Lower lobe of right lung (tissue), 2 donors: Measurements from ENCODE around the gene CCDC15. TPM values are rescaled to one million over a fixed set of nuclear protein-coding genes. Genes with fewer than 3 reads are reported as not detected.
"Not testable (repeated sequence)": the region's sequence is repeated elsewhere in the genome, so short reads cannot be mapped to it uniquely, and the experiment has no call there.

Experiments used
- ATAC-seq, 2 donors: fragments of 200-7000 bp; cut with Tn5 transposase; one replicate each; pipeline ENCODE4 v1.9.1; 2020 to 2022; ENCODE audit warnings: mild to moderate bottlenecking in 2 of 2, moderate library complexity in 2 of 2
- DNase-seq: peaks from one replicate; pipeline ENCODE4 v3.0.0-alpha.2; 2020
- H3K27ac ChIP-seq: fragments of 200-600 bp; one replicate; pipeline ENCODE4 v1.8.0; 2022
- H3K27me3 ChIP-seq: fragments of 200-600 bp; one replicate; pipeline ENCODE4 v1.8.0; 2022; ENCODE audit warnings: low read depth
- H3K36me3 ChIP-seq: fragments of 200-600 bp; one replicate; pipeline ENCODE4 v1.8.0; 2022; ENCODE audit warnings: mild to moderate bottlenecking
- H3K4me1 ChIP-seq: fragments of 200-600 bp; one replicate; pipeline ENCODE4 v1.8.0; 2022
- H3K4me3 ChIP-seq: fragments of 200-600 bp; one replicate; pipeline ENCODE4 v1.8.0; 2022; ENCODE audit warnings: mild to moderate bottlenecking
- H3K9me3 ChIP-seq: fragments of 200-600 bp; one replicate; pipeline ENCODE4 v1.8.0; 2022
- intact Hi-C: fragments of 100-400 bp; cut with DNase I; formaldehyde crosslinking; loops from one replicate; pipeline ENCODE4 v1.11.0; 2022
- total RNA-seq: library from RNA; stranded (reverse); fragmentation: NEBNext Ultra II Directional; extraction: Animal tissue kit (Norgen Biotek cat#: 25700); gene quantifications from one replicate; pipeline ENCODE4 v1.2.1, GENCODE V29; 2021
- TF ChIP-seq, protein P1 (sequence below): fragments of 200-600 bp; IDR thresholded peaks from one replicate; pipeline ENCODE4 v1.8.0; 2022; ENCODE audit warnings: antibody characterized with exemption, mild to moderate bottlenecking
- donor health status: DM: no; HTN: yes; CAD: no; lungs with severe emphysema.

The CCDC15 gene
- total RNA-seq, 1 donor from 2014 or later = 1.4 TPM

DNA sequence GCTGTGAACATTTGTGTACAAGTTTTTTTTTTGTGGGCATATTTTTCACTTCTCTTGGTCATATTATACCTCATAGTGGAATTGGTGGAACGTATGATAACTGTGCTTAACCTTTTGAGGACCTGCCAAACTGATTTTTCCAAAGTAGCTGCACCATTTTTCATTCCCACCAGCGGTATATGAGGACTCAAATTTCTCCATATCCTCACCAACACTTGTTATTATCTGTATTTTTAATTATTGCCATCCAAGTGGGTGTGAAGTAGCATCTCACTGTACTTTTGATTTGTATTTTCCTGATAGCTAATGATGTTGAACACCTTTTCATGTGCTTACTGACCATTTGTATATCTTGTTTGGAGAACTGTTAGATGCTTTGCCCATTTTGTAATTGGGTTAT, 47.8 kb downstream of the CCDC15 start:
- Histone ChIP-seq H3K4me1 (no peaks in the 10 kb centered on the region), H3K36me3 (no peaks in the 10 kb centered on the region), H3K9me3 (peaks cover 6% of the 10 kb centered on the region), H3K4me3 (no peak overlapping the region), H3K27me3 (no peaks in the 10 kb centered on the region), H3K27ac (no peak overlapping the region)
- no peak for DNase-seq
- intact Hi-C loops = no loop called here
- no peak for ATAC-seq
- TF ChIP-seq, protein P1, sequence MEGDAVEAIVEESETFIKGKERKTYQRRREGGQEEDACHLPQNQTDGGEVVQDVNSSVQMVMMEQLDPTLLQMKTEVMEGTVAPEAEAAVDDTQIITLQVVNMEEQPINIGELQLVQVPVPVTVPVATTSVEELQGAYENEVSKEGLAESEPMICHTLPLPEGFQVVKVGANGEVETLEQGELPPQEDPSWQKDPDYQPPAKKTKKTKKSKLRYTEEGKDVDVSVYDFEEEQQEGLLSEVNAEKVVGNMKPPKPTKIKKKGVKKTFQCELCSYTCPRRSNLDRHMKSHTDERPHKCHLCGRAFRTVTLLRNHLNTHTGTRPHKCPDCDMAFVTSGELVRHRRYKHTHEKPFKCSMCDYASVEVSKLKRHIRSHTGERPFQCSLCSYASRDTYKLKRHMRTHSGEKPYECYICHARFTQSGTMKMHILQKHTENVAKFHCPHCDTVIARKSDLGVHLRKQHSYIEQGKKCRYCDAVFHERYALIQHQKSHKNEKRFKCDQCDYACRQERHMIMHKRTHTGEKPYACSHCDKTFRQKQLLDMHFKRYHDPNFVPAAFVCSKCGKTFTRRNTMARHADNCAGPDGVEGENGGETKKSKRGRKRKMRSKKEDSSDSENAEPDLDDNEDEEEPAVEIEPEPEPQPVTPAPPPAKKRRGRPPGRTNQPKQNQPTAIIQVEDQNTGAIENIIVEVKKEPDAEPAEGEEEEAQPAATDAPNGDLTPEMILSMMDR = no peak

DNA sequence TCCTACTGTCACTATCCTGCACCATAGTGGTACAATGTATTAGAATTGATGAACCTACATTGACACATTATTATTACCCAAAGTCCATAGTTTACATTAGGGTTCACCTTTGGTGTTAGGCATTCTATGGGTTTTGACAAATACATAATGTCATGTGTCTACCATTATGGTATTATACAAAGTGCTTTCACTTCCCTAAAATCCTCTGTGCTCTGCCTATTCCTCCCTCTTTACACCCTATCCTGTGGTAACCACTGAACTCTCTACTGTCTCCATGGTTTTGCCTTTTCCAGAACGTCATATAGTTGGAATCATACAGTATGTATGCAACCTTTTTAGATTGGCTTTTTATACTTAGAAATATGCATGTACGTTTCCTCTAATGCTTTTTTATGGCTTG, 51.5 kb downstream of the CCDC15 start:
- Histone ChIP-seq H3K36me3 (no peaks in the 10 kb centered on the region), H3K4me1 (no peaks in the 10 kb centered on the region), H3K27ac (no peak overlapping the region), H3K27me3 (no peaks in the 10 kb centered on the region), H3K9me3 (peaks cover 6% of the 10 kb centered on the region), H3K4me3 (no peak overlapping the region)
- ATAC-seq = no peak
- TF ChIP-seq, protein P1 = no peak
- no peak for DNase-seq
- intact Hi-C loops = no loop called here

DNA sequence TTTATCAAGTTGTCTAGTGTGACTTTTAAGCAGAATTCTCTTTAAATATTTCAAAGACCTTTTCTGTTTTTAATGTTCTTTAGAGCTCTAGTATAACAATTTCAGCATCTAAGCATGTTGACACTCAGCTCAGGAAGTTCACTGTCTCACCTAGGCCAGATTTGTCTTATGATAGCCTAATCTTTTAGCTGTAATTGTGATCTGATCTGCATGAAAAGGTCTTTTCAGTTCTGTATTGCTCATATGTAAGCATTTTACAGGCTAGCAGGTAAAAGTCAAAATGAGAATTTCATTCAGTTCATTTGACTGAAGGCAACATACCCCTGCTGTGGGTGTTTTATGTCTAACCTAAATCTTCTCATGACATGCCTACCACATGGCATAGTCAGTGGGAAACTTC, 62.4 kb downstream of the CCDC15 start:
- TF ChIP-seq, protein P1 = no peak
- H3K4me3 ChIP-seq = no peak overlapping the region
- no peak for ATAC-seq
- intact Hi-C loops = no loop called here
- H3K36me3 ChIP-seq = no peaks in the 10 kb centered on the region
- no peak overlapping the region for H3K27ac ChIP-seq
- H3K4me1 ChIP-seq = no peaks in the 10 kb centered on the region
- no peaks in the 10 kb centered on the region for H3K27me3 ChIP-seq
- H3K9me3 ChIP-seq = no peaks in the 10 kb centered on the region
- DNase-seq = no peak

DNA sequence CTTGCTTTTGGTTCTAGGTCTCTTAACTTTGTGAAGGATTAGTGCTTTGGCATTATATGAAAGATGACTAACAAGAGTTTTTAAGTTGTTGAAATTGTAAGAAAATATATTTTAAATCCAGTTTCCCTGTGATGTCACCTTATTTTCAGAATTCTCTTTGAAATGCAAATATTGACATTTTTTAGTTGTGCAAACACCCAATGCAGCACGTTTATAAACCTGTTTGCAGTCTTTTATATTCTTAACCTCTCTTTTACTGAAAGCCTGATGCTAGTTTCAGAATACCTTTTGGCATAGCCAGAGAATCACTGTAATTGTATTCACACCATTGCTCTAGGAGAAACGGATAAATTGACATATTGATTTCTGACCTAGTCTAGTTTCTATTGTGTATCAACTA, 66.3 kb downstream of the CCDC15 start:
- TF ChIP-seq, protein P1 = no peak
- H3K4me1 ChIP-seq = no peaks in the 10 kb centered on the region
- ATAC-seq = peak in 1 of 2 donors; percentile 29
- no peak overlapping the region for H3K4me3 ChIP-seq
- no peak for DNase-seq
- H3K9me3 ChIP-seq = no peaks in the 10 kb centered on the region
- H3K27ac ChIP-seq = peak overlapping the region; percentile 26
- intact Hi-C loops = no loop called here
- no peaks in the 10 kb centered on the region for H3K36me3 ChIP-seq
- H3K27me3 ChIP-seq = no peaks in the 10 kb centered on the region

DNA sequence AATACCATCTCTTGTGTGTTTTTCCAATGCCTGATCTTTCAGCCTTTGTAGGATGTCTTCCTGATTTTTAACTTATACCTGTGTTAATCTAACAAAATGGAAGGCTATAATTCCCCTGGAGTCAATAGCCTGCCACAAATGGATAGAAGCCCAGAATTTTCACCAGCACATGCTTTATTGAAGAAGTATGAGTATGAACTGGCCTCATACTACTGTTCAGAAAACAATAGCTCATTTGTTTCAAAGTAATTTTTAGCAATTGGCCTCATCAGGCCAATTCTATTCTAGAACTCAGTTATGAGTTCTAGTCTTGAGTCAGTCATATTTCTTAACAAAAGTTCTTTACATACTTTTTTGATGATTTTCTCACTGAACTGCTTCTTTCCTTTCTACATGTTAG, 68.5 kb downstream of the CCDC15 start:
- TF ChIP-seq, protein P1 = no peak
- Histone ChIP-seq H3K27ac (no peak overlapping the region), H3K4me1 (no peaks in the 10 kb centered on the region), H3K36me3 (no peaks in the 10 kb centered on the region), H3K9me3 (no peaks in the 10 kb centered on the region), H3K27me3 (no peaks in the 10 kb centered on the region), H3K4me3 (no peak overlapping the region)
- intact Hi-C loops = no loop called here
- ATAC-seq (no peak), DNase-seq (no peak)

DNA sequence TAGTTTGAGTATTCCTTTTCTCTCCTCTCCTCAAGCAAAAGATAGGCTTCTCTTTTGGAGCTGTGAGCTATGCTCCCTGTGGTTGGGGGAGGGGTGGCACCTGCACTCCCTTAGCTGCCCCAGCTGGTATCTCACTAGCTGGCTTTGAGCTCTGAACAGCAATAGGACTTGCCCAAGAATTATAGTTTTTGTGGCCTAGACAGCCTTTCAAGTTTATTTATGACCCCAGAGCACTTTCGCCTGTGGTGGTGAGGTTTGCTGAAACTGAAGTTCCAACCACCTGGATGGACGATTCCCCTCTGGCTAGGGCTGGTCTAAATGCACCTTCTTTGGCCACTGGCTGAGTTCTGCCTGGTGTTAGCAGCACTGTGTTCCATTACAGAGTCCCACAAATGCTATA, 72.0 kb downstream of the CCDC15 start:
- Histone ChIP-seq H3K4me1 (no peaks in the 10 kb centered on the region), H3K27ac (no peak overlapping the region), H3K4me3 (no peak overlapping the region), H3K9me3 (no peaks in the 10 kb centered on the region), H3K36me3 (no peaks in the 10 kb centered on the region), H3K27me3 (no peaks in the 10 kb centered on the region)
- TF ChIP-seq, protein P1 = no peak
- intact Hi-C loops = no loop called here
- ATAC-seq = no peak
- DNase-seq = no peak

DNA sequence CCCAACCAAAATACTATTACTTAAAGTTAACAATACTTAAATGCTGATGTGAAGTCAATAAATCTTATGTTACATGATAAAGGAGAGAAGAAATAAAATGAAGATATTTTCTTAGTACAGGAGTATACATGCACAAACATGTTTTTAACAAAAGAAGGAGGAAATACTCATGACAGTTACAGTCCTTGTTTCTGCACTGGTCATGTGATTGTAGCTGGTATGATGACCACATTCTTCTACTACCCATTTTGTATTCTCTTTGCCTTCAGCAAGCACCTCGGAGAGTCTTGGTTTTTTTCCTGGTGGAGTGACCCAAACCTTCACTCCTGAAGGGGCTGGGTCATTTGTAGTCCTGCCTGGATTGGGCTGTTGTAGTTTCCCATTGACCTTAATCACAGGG, 75.4 kb downstream of the CCDC15 start:
- H3K36me3 ChIP-seq, ATAC-seq, H3K27ac ChIP-seq, intact Hi-C loops, H3K9me3 ChIP-seq, H3K27me3 ChIP-seq, DNase-seq, H3K4me3 ChIP-seq, H3K4me1 ChIP-seq: not testable (repeated sequence)
